B cell (primary cell): ENCODE data around the gene DNAJC4. TPM values are rescaled to one million over a fixed set of nuclear protein-coding genes. Genes with fewer than 3 reads are reported as not detected.

Experiments
- ATAC-seq: fragments of 200-7000 bp; cut with Tn5 transposase; one replicate; pipeline ENCODE4 v1.10.0; 2021; ENCODE audit warnings: low read depth, mild to moderate bottlenecking, moderate number of reproducible peaks, moderate library complexity
- CTCF ChIA-PET: fragments of 350-600 bp; sonication (Branson Sonifier 250); formaldehyde crosslinking; loops from one replicate; lab custom pipeline; 2021; ENCODE audit warnings: antibody characterized with exemption, inconsistent platforms; lab: Charles Lee
- POLR2A ChIA-PET: fragments of 350-600 bp; sonication (Branson Sonifier 250); formaldehyde crosslinking; loops from one replicate; lab custom pipeline; 2021; ENCODE audit warnings: antibody characterized with exemption; lab: Charles Lee
- DNase-seq: peaks from one replicate; pipeline ENCODE4 v3.0.0; 2013
- H2AFZ ChIP-seq: 2 replicates; pipeline ENCODE4 v1.6.1; 2012; ENCODE audit warnings: mild to moderate bottlenecking, low read depth, low read length; ENCODE audit not compliant: insufficient read depth, poor library complexity, severe bottlenecking
- H3K27ac ChIP-seq, 2 donors: 1 replicate in 1 of 2; 2 replicates in 1 of 2; pipeline ENCODE4 v1.5.1; 2012 to 2013; ENCODE audit warnings: low read length in 2 of 2, mild to moderate bottlenecking in 2 of 2, moderate library complexity in 1 of 2
- H3K27me3 ChIP-seq, 4 experiments: fragments of 200-600 bp in 1 of 4; sonication (generic) in 1 of 4; replicated peaks in 1 of 4; 1 replicate in 2 of 4; 2 replicates in 2 of 4; pipeline versions ENCODE4 v1.6.1 to v1.7.0; 2013 to 2016; ENCODE audit warnings: low read length in 3 of 4, mild to moderate bottlenecking in 2 of 4, mixed read lengths in 1 of 4, moderate library complexity in 1 of 4; ENCODE audit not compliant: insufficient read depth in 4 of 4, control insufficient read depth in 3 of 4; ENCODE audit errors: control extremely low read depth in 1 of 4
- H3K36me3 ChIP-seq, 2 experiments: replicated peaks in 1 of 2; 1 replicate in 1 of 2; 2 replicates in 1 of 2; pipeline versions ENCODE4 v1.6.1 to v1.7.1; 2013; ENCODE audit warnings: low read length in 1 of 2; ENCODE audit not compliant: insufficient read depth in 2 of 2, control insufficient read depth in 1 of 2; ENCODE audit errors: control extremely low read depth in 1 of 2, extremely low read depth in 1 of 2
- H3K4me1 ChIP-seq, 2 donors: fragments of 200-600 bp in 1 of 2; sonication (generic) in 1 of 2; 1 replicate in 1 of 2; 2 replicates in 1 of 2; pipeline versions ENCODE4 v1.5.1 to v1.6.1; 2013 to 2017; ENCODE audit warnings: low read length in 2 of 2; ENCODE audit not compliant: control insufficient read depth in 2 of 2, insufficient read depth in 2 of 2
- H3K4me2 ChIP-seq: replicated peaks from 2 replicates; pipeline ENCODE3; 2012; ENCODE audit warnings: mild to moderate bottlenecking, low read depth, low read length; ENCODE audit not compliant: poor library complexity, severe bottlenecking
- H3K4me3 ChIP-seq, 5 experiments: fragments of 200-600 bp in 1 of 5; sonication (generic) in 1 of 5; 1 replicate in 3 of 5; 2 replicates in 2 of 5; pipeline versions ENCODE4 v1.5.1 to v1.7.0; 2011 to 2016; ENCODE audit warnings: low read length in 4 of 5, mild to moderate bottlenecking in 4 of 5, low read depth in 2 of 5, control low read depth in 1 of 5, moderate library complexity in 1 of 5; ENCODE audit not compliant: insufficient read depth in 1 of 5; ENCODE audit errors: control extremely low read depth in 1 of 5, extremely low read depth in 1 of 5
- H3K79me2 ChIP-seq: fragments of 200-600 bp; sonication (generic); one replicate; pipeline ENCODE4 v1.6.0; 2016; ENCODE audit warnings: low read length; ENCODE audit not compliant: control insufficient read depth, insufficient read depth
- H3K9ac ChIP-seq: fragments of 200-600 bp; sonication (generic); 2 replicates; pipeline ENCODE4 v1.6.1; 2017; ENCODE audit warnings: mild to moderate bottlenecking, low read length, moderate library complexity
- H3K9me3 ChIP-seq, 3 donors: one replicate each; pipeline versions ENCODE4 v1.6.1 to v1.7.1; 2013; ENCODE audit warnings: low read length in 2 of 3; ENCODE audit not compliant: control insufficient read depth in 2 of 3, insufficient read depth in 1 of 3; ENCODE audit errors: control extremely low read depth in 1 of 3
- H4K20me1 ChIP-seq: 2 replicates; pipeline ENCODE4 v1.6.0; 2012; ENCODE audit warnings: mild to moderate bottlenecking, low read length; ENCODE audit not compliant: insufficient read depth, control insufficient read depth, poor library complexity, severe bottlenecking
- H3K27ac Mint-ChIP-seq: one replicate; pipeline ENCODE4 v1.8.0; 2021; ENCODE audit warnings: mixed read lengths
- H3K27me3 Mint-ChIP-seq: one replicate; pipeline ENCODE4 v1.8.0; 2021; ENCODE audit warnings: mixed read lengths
- H3K4me1 Mint-ChIP-seq: one replicate; pipeline ENCODE4 v1.8.0; 2021; ENCODE audit warnings: mixed read lengths
- H3K4me3 Mint-ChIP-seq: one replicate; pipeline ENCODE4 v1.8.0; 2021; ENCODE audit warnings: mixed read lengths
- H3K9me3 Mint-ChIP-seq: one replicate; pipeline ENCODE4 v1.8.0; 2022; ENCODE audit warnings: mixed read lengths; ENCODE audit not compliant: insufficient read depth
- EZH2 ChIP-seq: IDR thresholded peaks from 2 replicates; pipeline ENCODE4 v1.6.1; 2012; ENCODE audit warnings: borderline replicate concordance, low read depth, mild to moderate bottlenecking, moderate library complexity, low read length; ENCODE audit not compliant: insufficient read depth, poor library complexity, severe bottlenecking
- WGBS: methylation state at CpG from one replicate; pipeline ENCODE4 v1.1.5; 2013; ENCODE audit warnings: missing lambda C conversion rate; ENCODE audit not compliant: insufficient coverage; 5-methylcytosine and 5-hydroxymethylcytosine counted together
- intact Hi-C: fragments of 100-400 bp; cut with micrococcal nuclease; formaldehyde crosslinking; loops from one replicate; pipeline ENCODE4 v1.10.0; 2022
- polyA plus RNA-seq: library from polyadenylated mRNA; depleted of rRNA; stranded (reverse); fragments of >200 nt; gene quantifications from 2 replicates; pipeline ENCODE4 v1.2.3, GENCODE V29; 2012
- total RNA-seq, 2 donors: library from RNA; stranded (reverse); fragments of 120-200 nt in 1 of 2; gene quantifications; 1 replicate in 1 of 2; 2 replicates in 1 of 2; pipeline versions ENCODE4 v1.2.3 to v1.2.4, GENCODE V29; 2013 to 2022
- TF ChIP-seq, protein P1 (sequence below): fragments of 200-600 bp; IDR thresholded peaks from one replicate; pipeline ENCODE4 v1.8.0; 2022; ENCODE audit warnings: antibody characterized with exemption, mild to moderate bottlenecking

Gene DNAJC4
- total and polyA plus RNA-seq, 2 donors (not counting 1 experiment from before 2014, with no cell fraction given): 74.4 to 105 TPM

DNA sequence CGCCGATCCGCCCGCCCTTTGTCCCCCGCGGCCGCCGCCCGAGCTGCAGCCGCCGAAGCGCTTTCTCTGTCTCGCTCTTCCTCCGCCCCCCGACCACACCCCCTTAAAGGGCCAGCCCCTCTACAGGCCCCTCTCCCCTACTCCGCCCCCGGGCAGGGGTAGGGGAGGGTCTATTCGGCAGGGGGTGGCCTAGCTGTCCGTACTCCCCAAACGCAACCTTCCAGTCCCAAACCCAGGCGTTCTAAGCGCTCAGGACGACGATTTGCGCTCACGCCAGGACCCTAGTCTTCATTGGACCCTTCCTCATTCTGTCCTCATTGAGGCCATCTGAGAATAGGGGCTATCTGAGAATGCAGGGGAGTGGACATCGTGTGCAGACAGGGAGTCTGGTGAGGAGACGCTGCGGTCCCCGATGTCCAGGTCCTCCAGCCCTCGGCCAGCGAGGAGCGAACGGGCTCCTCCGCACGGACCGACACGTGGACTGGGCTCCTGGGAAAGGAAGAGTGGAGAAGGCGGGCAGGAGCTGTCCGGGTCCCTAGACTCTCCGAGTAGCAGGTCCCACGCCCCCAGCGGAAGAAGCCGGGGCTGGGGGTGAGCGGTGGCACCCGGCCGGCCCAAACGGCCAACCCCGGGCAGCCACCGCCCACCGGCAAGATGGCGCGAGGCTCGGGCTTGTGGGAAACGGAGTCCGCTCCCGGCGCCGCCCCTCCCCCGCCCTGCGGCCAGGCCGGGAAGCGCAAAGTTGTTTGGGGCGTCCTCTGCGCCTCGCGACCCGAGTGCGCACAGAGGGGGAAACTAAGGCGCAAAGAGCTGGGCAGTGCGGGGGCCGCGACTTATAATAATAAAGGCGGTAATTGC, 16.8 kb downstream of the DNAJC4 start, which contains the start of gene PPP1R14B:
Gene PPP1R14B (minus strand): TSS at position 73 of the 858 bp plus-strand sequence. CDS start 270 bp downstream, outside the sequence.
- Histone ChIP-seq H3K4me2 (peak within 1 kb of the TSS; percentile 99), H3K27me3 (no peaks in the 10 kb centered on the region), H3K9ac (peak within 1 kb of the TSS; percentile 80), H4K20me1 (peaks cover 2% of the 10 kb centered on the region), H3K36me3 (peaks cover 0 to 11% of the 10 kb centered on the region in 2 experiments), H3K27ac (peak within 1 kb of the TSS; percentile 53 to 79), H3K4me3 (peak within 1 kb of the TSS; percentile 78 to 99 (median 88)), H2AFZ (peak within 1 kb of the TSS; percentile 83), H3K9me3 (no peaks in the 10 kb centered on the region), H3K79me2 (peaks cover 9% of the 10 kb centered on the region), H3K4me1 (peaks cover 26 to 54% of the 10 kb centered on the region in 2 donors)
- WGBS: 2% methylated on average over 53 of the region's 74 CpGs
- DNase-seq (peak; percentile 85), ATAC-seq (peak; percentile 60)
- no peak for TF ChIP-seq EZH2
- TF ChIP-seq, protein P1, sequence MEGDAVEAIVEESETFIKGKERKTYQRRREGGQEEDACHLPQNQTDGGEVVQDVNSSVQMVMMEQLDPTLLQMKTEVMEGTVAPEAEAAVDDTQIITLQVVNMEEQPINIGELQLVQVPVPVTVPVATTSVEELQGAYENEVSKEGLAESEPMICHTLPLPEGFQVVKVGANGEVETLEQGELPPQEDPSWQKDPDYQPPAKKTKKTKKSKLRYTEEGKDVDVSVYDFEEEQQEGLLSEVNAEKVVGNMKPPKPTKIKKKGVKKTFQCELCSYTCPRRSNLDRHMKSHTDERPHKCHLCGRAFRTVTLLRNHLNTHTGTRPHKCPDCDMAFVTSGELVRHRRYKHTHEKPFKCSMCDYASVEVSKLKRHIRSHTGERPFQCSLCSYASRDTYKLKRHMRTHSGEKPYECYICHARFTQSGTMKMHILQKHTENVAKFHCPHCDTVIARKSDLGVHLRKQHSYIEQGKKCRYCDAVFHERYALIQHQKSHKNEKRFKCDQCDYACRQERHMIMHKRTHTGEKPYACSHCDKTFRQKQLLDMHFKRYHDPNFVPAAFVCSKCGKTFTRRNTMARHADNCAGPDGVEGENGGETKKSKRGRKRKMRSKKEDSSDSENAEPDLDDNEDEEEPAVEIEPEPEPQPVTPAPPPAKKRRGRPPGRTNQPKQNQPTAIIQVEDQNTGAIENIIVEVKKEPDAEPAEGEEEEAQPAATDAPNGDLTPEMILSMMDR: no peak
- H3K9me3 Mint-ChIP-seq: no peaks in the 10 kb centered on the region
- peak within 1 kb of the TSS; percentile 91 for H3K27ac Mint-ChIP-seq
- ChIA-PET CTCF (interaction anchor here (0.9 to 10.4 kb wide), 9 partner anchors 16 to 71 kb away, joined by 3 to 141 read pairs (median 5); partner anchors contain the start of genes BAD, ESRRA, FERMT3 and PRDX5), POLR2A (interaction anchor here (1.0 to 4.0 kb wide), 6 partner anchors 20 to 71 kb away, joined by 4 to 37 read pairs (median 9); partner anchors contain the start of genes BAD, FERMT3, NUDT22 and PRDX5)
- H3K4me1 Mint-ChIP-seq: peaks cover 40% of the 10 kb centered on the region
- intact Hi-C loops: loop anchor here (1.0 kb wide), 4 partner anchors 21 to 61 kb away; partner anchors contain the start of genes GPR137, NUDT22, STIP1 and TRPT1
- peak within 1 kb of the TSS; percentile 90 for H3K4me3 Mint-ChIP-seq
- H3K27me3 Mint-ChIP-seq: no peaks in the 10 kb centered on the region
